HG02973 (cell line): ENCODE data around the gene FAM234B.
"Not testable (repeated sequence)": the region's sequence is repeated elsewhere in the genome, so short reads cannot be mapped to it uniquely, and the experiment has no call there.

Source experiments
- ATAC-seq: cut with Tn5 transposase; IDR thresholded peaks from one replicate; pipeline ENCODE4 v1.9.1; 2021; ENCODE audit warnings: moderate library complexity; ENCODE audit not compliant: unreplicated experiment

Gene FAM234B

DNA sequence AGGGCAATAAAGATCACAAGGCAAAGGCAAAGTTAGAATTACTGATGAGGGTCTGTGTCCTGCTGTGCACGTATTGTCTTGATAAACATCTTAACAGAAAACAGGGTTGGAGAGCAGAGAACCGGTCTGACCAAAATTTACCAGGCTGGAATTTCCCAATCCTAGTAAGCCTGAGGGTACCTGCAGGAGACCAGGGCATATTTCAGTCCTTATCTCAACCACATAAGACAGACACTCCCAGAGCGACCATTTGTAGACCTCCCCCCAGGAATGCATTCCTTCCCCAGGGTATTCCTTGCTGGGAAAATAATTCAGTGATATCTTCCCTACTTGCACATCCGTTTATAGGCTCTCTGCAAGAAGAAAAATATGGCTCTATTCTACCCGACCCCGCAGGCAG is 9.4 kb downstream of the FAM234B start:
- ATAC-seq = not testable (repeated sequence)

GRCh38 chr12:13060581-13060980 is 16.4 kb downstream of the FAM234B start:
- no peak for ATAC-seq

DNA sequence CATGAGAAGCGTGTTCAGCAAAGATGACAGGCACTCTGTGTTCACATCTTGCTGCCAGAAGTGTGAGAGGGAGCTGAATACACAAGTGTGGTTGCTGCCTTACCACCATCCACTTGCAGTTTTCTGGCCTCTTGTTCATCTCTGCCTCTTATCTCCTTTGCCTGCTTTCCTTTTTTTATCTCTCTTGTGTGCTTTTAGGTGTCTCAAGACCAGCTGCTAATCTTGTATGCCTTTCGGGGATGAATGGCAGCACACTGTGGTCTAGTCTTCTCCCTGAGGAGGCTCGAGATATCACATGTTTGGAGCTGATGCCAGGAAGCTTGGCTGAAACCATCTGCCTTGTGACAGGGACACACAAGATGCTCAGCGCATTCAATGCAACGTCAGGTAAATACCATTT is 17.2 kb downstream of the FAM234B start:
- ATAC-seq = no peak

DNA sequence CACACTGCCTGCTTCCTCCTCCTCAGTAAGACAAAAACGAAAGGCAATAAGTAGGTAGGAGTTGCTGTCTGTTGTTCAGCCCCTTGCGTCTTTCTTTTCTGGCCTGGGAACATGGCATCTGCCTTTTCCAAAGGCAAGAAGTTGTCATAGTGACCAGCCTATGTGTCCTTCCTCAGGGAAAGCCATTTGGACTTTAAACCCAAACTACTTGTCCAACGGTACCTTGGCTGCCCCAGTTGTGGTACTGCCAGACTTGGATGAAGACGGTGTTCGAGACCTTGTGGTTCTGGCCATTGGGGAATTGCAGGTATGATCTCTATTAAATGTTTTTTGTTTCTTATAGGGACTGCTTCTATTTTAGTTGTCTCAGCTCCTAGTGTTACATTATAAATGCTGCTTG is 18.5 kb downstream of the FAM234B start:
- no peak for ATAC-seq

DNA sequence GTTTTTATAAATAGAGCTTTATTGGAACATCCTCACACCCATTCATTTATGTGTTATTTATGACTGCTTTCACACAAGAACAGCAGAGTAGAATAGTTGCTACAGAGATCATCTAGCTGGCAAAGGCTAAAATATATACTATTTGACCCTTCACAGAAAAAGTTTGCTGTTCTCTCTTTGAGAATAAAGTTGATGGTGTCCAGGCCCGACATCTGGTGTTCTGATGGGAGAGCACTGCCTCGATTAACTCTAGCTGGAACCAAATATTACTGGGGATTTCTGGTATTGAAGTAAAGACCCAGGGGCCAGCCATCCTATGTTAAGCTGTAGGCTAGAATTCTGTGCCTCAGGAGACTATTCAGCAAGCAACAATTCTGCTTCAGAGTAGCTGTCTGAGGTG is 21.8 kb downstream of the FAM234B start:
- ATAC-seq = no peak

GRCh38 chr12:13066459-13066858 is 22.3 kb downstream of the FAM234B start:
- no peak for ATAC-seq

DNA sequence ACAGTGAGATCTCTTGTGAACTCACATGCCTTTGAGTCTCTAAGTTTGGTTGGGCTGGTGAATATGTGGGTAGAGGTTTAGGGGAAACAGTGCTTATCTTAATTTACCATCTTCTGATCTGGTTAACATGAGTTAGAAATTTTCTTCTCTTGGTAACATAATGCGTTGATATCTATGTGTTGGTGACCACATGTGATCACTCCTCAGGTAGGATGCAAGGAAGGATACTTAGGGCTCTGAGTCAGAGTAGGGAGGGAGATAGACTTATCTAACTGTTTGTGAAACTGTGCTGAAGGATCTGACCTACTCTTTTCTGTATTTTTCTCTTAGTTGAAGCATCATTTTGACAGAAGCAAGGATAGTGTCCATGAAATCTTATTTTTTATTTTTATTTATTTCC is 23.1 kb downstream of the FAM234B start:
- ATAC-seq = no peak

DNA sequence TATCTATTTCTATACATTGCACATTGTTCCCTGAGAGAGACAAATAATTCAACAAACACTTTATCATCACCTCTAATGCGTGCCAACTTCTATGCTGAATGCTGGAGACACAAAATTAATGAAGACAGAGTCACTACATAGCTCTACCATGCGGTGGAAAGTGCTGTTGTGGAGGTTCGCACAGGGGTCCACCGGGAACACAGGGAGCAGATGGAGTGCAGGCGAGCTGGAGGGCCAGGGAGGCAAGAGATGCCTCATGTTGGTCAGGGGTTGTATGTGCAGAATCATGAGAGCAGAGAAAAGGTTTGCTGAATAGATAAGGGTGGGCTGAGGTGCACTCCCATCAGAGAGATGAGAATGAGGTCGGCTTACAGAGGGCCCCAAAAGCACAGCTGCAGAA is 25.2 kb downstream of the FAM234B start:
- no peak for ATAC-seq

DNA sequence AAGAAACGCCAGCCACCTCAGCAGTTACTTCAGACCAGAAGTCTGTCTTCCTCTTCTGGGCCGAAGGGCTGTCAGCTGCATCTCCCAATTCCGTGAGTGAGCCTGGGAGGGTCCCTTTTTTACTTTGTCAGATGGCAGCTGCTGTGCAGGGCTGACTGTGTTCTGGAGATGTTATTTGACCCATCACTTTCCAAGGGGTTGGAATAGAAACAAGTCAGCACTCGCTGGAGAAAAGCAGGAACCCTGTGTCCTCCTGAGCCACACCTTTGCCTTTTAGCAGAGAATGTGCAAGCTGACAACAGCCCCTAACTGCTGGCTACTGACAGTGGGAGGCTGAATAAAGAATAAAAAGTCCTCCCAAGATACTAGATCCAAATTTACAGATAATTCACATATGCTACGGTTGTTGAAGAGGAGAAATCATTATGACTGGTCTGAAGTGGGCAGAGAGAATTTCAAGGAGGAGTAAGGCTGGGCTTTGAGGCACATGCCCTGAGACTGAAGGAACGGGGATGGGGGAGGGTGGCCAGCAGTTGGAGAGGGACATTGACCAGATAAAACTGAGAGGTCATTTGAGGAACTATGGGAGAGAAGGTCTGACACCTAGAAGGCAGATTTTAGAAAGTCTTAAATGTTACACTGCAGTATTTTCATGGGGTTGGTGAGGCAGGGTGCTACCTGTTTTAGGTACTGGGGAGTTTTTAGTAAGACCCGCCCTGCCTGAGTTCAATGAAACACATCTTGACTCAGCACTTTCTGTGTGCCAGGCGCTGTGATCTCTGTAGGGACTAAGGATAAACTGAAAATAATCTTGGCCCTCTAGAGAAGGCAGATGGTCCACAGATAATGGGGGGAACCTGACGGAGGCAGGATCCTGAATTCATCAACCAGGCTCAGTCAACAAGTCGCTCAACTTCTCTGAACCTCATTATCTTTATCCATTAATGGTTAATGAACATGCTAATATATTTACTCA is 27.4 kb downstream of the FAM234B start:
- ATAC-seq = no peak

GRCh38 chr12:13073173-13073572 is 29.0 kb downstream of the FAM234B start:
- ATAC-seq = no peak

DNA sequence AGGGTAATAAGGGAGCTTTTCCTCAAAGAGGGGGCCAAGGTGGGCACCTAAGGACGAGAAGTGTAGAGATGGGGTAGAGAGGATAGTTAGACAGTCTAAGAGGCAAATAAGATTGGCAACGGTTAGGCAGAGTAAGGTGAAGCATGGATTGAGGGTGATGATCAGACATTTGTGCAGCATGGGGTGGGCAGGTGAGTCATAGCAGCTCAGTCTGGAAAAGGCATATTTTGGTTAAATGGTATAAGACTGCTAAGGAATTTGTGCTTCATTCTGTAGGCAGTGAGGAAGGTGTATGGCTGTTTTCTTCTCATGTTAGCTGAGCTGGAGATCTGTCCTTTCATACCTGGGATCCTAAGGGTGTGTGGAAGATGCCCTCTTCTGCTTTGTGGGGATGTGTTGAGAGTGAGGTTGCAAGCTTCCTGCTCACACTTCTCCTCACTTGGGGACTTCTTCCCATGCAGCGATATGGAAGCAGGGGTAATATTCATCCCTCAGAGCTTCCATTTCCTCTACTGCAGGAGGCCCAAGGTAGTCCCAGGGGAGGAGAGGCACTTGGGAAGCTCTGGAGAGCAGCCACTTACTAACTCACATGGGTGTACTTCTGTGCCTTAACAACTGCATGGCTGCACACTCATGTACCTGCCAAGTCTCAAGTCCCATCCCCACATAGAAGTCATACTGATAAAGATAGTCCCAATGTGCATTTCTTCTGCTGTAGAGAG is 30.4 kb downstream of the FAM234B start:
- no peak for ATAC-seq

GRCh38 chr12:13075118-13075480 is 30.9 kb downstream of the FAM234B start:
- ATAC-seq = no peak

DNA sequence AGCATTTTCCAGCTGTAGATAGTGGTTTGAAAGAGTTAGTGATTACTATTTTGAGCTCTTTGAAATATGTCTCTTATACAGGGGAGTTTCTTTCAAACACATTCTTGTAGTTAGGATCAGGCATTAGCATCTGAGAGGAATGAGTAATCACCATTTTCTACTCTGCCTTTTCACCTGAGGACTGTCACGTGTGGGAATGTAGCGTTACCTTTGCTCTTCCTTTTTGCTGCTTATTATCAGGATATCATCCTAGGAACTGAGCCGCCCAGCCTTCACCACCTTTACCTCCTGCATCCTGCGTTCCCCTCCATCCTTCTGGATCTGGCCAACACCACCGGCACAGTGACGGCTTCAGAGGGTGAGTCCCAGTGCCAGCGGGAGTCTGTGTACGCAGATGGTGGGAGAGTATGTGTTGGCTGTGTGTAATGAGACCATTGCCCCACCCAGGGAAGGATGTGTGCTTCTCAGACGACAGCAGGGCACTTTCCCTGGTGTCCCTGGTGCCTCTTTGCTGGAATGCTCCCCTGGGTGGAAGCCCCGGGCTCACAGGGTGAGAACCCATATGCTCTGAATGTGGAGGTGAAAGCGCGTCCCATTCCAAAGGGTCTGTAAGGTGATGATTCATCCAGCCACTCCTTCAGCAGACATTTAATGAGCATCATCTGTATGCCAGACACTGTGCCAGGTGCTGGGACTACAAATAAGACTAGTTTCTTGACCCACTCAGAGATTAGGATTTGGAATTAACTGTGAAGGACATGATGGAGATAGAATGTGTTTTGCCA is 31.8 kb downstream of the FAM234B start:
- no peak for ATAC-seq

DNA sequence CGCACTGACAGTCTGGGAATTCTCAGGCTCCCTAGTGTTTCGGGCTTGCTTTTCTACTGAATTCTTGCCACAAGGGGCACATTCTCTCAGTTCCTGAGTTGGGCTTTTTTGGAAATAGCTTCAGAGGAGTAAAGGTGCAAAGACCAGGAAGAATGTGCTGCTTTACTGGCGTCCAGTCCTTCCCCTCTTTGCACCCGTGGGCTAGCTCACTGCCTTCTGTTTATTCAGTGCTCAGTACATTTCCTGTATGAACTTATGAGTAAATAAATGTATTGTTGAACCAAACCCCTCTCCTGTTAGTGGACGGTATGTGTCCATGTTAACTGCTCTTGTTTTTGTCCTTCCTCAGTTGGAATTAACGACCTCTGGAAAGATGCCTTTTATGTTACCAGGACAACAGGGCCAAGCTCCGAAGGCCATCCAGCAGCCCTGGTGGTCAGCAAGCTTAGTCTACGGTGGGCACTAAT is 35.3 kb downstream of the FAM234B start:
- no peak for ATAC-seq

- no peak for ATAC-seq
Observed at GRCh38 chr12:13080266-13080665, 36.1 kb downstream of the FAM234B start.

DNA sequence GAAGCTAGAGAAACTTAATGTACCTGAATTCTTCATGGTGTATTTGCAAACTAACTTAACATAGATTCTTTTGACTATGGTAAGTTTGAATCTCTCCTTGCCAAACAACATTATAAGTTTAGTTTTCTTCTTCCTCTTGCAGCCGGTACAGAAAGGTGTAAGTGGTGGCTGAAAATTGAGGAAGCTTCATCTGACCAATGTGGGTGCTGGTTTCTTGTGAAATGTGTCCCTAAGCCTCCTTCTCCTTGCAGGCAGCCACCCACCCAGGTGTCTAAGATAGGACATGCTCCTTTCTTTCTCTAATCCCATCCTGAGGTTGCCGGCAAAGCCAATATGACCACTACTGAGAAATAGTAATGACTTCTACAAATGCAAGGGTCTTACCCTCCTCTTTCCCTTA is 38.7 kb downstream of the FAM234B start:
- no peak for ATAC-seq

GRCh38 chr12:13083638-13084037 is 39.5 kb downstream of the FAM234B start:
- not testable (repeated sequence) for ATAC-seq

DNA sequence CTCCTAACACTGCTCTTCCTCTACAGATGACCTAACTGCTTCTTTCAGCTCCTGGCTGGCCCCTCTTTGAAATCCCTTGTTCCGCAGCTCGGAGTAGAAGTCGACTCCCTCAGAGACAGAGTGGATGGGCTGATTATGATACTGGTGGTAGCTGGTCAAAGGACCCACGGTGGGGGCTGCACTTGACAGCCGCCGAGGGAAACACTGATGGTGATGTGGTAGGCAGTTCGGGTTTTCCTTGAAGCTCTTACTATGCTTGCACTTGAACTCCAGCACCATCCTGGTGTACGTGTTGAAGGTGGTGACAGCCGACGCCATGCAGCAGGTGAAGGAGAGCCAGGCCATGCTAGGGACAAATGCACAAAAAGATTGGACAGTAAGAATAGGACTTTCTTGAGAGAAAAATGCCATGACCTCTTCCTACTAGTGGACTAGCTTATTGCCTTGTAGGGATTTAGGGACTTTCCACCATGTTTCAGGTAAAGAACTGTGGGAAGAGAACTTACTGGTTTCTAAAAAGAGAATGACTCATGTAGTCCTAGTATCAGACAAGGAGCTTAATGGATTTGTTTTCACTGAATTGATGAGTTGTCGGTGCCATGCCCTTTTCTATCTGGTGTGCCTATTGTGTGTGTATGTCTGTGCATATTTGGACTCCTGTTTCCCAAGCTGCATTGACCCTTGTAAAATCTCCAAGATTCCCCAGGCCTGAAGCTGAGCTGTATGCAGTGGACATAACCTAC is 40.9 kb downstream of the FAM234B start:
- ATAC-seq = no peak

DNA sequence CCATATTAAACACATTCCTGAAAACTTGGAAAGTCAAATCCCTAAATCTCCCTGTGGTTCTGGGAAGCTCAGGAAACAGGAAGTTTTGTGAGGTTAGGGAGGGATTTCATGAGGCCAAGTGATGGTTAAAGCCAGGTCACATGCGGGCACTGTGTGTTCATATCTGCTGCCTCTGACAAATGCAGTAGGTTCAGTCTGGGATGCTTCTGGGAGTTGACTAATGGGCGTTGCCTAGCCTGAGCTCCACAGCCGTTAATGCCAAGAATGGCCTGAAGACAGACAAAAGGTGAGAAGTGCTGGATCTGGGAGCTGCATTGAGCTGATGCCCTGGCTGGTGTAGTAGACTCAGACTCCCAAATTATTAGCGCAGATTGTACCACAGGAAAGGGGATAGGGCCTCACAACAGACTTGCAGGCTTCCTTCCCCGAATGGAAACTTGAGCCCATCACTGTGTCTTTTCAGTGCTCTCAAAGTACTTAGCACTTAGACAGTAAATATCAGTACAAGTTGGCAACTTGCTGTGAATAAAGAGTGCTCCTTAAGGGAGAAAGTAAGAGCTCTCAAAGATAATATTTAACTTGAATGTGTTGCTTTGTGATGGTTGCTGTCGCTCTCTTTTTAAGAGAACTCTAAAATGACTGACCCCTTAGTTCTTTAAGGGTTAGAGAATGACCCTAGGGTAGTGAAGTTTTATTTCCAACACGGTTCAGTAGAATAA is 41.9 kb downstream of the FAM234B start:
- ATAC-seq = no peak

DNA sequence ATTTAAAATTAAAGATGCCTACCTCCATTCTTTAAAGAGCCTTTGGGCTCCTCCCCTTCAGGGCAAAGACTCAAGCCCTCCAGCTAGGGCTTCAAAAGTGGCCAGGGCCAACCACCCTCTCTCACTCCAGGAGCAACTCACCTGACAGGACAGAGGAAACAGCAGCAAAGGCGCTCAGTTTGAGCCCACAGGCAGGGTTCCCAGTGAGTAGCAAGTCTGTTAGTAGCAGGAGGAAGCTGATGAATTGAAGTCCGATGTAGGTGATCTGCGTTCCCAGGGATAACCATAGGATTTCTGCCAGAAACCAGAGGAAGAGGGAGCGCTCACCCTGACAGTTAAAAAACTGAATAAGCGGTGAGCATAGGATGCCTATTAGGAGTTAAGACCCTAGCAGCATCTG is 43.6 kb downstream of the FAM234B start:
- ATAC-seq = no peak
